Measurements from ENCODE around the gene ZNF664.

ZNF664 gene

GRCh38 chr12:123972457-123973401 is at the start of gene ZNF664, which contains the start of gene CCDC92:
Gene ZNF664, plus strand, starts transcription at chr12:123973215. Its CDS starts 38,930 bp downstream, at chr12:124012145.
Gene CCDC92, minus strand, starts transcription at chr12:123972831. Its CDS starts 28,526 bp downstream, at chr12:123944305.
- peak within 1 kb of the TSS; percentile 84 for H3K27ac ChIP-seq
- no peak for TF ChIP-seq ZFX (IDR thresholded peaks at IDR 0.05; ENCODE audit: borderline replicate concordance)
- peak; percentile 35; the same call in 1 of the 2 replicates for TF ChIP-seq CTCF (IDR thresholded peaks at IDR 0.05)

GRCh38 chr12:123923927-123924326 is 49.1 kb upstream of the ZNF664 start:
- TF ChIP-seq CTCF (IDR thresholded peaks at IDR 0.05) (no peak), ZFX (IDR thresholded peaks at IDR 0.05; ENCODE audit: borderline replicate concordance) (no peak)
- H3K27ac ChIP-seq = no peak overlapping the region

GRCh38 chr12:123924539-123924938 is 48.5 kb upstream of the ZNF664 start:
- no peak for TF ChIP-seq CTCF (IDR thresholded peaks at IDR 0.05)
- TF ChIP-seq ZFX (IDR thresholded peaks at IDR 0.05; ENCODE audit: borderline replicate concordance) = no peak
- no peak overlapping the region for H3K27ac ChIP-seq

GRCh38 chr12:123928274-123928865 is 44.6 kb upstream of the ZNF664 start:
- H3K27ac ChIP-seq = no peak overlapping the region
- TF ChIP-seq CTCF (IDR thresholded peaks at IDR 0.05) = peak; percentile 9; the same call in 1 of the 2 replicates
- TF ChIP-seq ZFX (IDR thresholded peaks at IDR 0.05; ENCODE audit: borderline replicate concordance) = no peak

GRCh38 chr12:123928897-123929296 is 44.1 kb upstream of the ZNF664 start:
- no peak for TF ChIP-seq CTCF (IDR thresholded peaks at IDR 0.05)
- no peak for TF ChIP-seq ZFX (IDR thresholded peaks at IDR 0.05; ENCODE audit: borderline replicate concordance)

GRCh38 chr12:123929946-123930583 is 43.0 kb upstream of the ZNF664 start:
- TF ChIP-seq ZFX (IDR thresholded peaks at IDR 0.05; ENCODE audit: borderline replicate concordance) (no peak), CTCF (IDR thresholded peaks at IDR 0.05) (no peak)
- no peak overlapping the region for H3K27ac ChIP-seq

More at GRCh38 chr12:123928897-123929296, 44.1 kb upstream of the ZNF664 start:
- no peak overlapping the region for H3K27ac ChIP-seq

Measured in 22Rv1 (cell line).